ENCODE results near the gene AOPEP. TPM values are rescaled to one million over a fixed set of nuclear protein-coding genes. Genes with fewer than 3 reads are reported as not detected.

The AOPEP gene
- total RNA-seq, 1 experiment from 2014 or later: 15.0 TPM

DNA sequence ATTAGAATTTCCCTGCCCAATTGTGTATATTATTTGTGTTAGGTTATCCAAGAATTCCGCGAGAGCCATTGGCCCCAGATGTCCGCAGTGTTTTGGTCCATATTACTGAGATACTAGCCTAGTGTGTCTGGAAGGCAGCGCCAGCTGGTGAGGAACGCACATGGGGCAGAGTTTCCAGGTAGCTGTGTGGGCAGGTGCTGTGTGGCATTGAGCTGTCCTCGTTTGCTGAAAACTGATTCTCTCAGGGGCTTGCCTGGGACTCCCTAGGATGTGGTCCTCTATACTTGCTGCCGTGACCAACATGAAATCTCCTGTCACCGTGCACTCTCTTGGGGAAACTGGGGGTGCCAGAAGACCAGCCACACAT is 302.3 kb downstream of the AOPEP start:
- no peaks in the 10 kb centered on the region for H3K27me3 ChIP-seq (ENCODE audit: insufficient read depth, low read length)
- no peaks in the 10 kb centered on the region for H3K79me1 ChIP-seq (ENCODE audit: insufficient read depth, low read depth, low read length, poor library complexity, severe bottlenecking)

More for the DNA sequence above, 302.3 kb downstream of the AOPEP start:
- no peak overlapping the region for H2BK120ac ChIP-seq (ENCODE audit: low read depth, low read length, poor library complexity, severe bottlenecking)
- no peak overlapping the region for H3K23ac ChIP-seq (ENCODE audit: insufficient read length, low read depth, low read length)
- Mint-ChIP-seq H3K36me3 (ENCODE audit: insufficient read depth in 1 of 3, low read depth in 3 of 3) (no peaks in the 10 kb centered on the region), H3K27ac (no peak overlapping the region), H3K9me3 (no peaks in the 10 kb centered on the region), H3K27me3 (ENCODE audit: low read depth) (no peaks in the 10 kb centered on the region), H3K4me1 (peaks cover 5 to 13% of the 10 kb centered on the region in 2 experiments), H3K4me3 (no peak overlapping the region)
- H3K79me2 ChIP-seq (ENCODE audit: insufficient read depth, low read length): no peaks in the 10 kb centered on the region
- no peaks in the 10 kb centered on the region for H4K20me1 ChIP-seq (ENCODE audit: control insufficient read depth, insufficient read depth, insufficient read length)
- H3K9me3 ChIP-seq (ENCODE audit: control insufficient read depth, low read depth, low read length): no peaks in the 10 kb centered on the region
- H3K4me2 ChIP-seq (ENCODE audit: insufficient read depth, insufficient read length, low read length): no peak overlapping the region
- H3K14ac ChIP-seq (ENCODE audit: insufficient read depth, low read length): no peak overlapping the region
- no peak overlapping the region for H2BK5ac ChIP-seq (ENCODE audit: insufficient read length, low read length)
- no peaks in the 10 kb centered on the region for H3K23me2 ChIP-seq (ENCODE audit: insufficient read length, low read depth, low read length, poor library complexity, severe bottlenecking)
- no peak overlapping the region for H4K91ac ChIP-seq (ENCODE audit: insufficient read length, low read depth, low read length)
- H4K5ac ChIP-seq (ENCODE audit: insufficient read length, low read depth, low read length): no peak overlapping the region
- no peak overlapping the region for H3K27ac ChIP-seq (ENCODE audit: insufficient read length, low read depth, low read length)
- no peak overlapping the region for H2AK5ac ChIP-seq (ENCODE audit: insufficient read length, low read length)
- no peak overlapping the region for H2BK12ac ChIP-seq (ENCODE audit: insufficient read length, low read depth, low read length)
- H3K4ac ChIP-seq (ENCODE audit: low read depth, low read length): no peak overlapping the region
- H2AFZ ChIP-seq (ENCODE audit: low read length): no peak overlapping the region
- WGBS (ENCODE audit: extremely low coverage, insufficient read length, low lambda C conversion rate): no CpG with 5 or more reads among the region's 8 CpGs
- H3T11ph ChIP-seq (ENCODE audit: low read length): no peak overlapping the region
- TF ChIP-seq, protein P1, sequence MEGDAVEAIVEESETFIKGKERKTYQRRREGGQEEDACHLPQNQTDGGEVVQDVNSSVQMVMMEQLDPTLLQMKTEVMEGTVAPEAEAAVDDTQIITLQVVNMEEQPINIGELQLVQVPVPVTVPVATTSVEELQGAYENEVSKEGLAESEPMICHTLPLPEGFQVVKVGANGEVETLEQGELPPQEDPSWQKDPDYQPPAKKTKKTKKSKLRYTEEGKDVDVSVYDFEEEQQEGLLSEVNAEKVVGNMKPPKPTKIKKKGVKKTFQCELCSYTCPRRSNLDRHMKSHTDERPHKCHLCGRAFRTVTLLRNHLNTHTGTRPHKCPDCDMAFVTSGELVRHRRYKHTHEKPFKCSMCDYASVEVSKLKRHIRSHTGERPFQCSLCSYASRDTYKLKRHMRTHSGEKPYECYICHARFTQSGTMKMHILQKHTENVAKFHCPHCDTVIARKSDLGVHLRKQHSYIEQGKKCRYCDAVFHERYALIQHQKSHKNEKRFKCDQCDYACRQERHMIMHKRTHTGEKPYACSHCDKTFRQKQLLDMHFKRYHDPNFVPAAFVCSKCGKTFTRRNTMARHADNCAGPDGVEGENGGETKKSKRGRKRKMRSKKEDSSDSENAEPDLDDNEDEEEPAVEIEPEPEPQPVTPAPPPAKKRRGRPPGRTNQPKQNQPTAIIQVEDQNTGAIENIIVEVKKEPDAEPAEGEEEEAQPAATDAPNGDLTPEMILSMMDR (conservative IDR thresholded peaks at IDR 0.05): no peak
- H3K9ac ChIP-seq (ENCODE audit: extremely low read depth, insufficient read length, low read length): no peak overlapping the region
- H3K56ac ChIP-seq (ENCODE audit: insufficient read length, low read depth, low read length): no peak overlapping the region
- DNase-seq: no peak
- H2BK15ac ChIP-seq (ENCODE audit: low read depth, low read length): no peak overlapping the region
- H3K18ac ChIP-seq (ENCODE audit: insufficient read length, low read depth, low read length): no peak overlapping the region
- no peak overlapping the region for H4K8ac ChIP-seq (replicated peaks; ENCODE audit: insufficient read length, low read depth, low read length)
- H2BK20ac ChIP-seq (ENCODE audit: low read depth, low read length, poor library complexity, severe bottlenecking): no peak overlapping the region
- no peaks in the 10 kb centered on the region for H3K4me1 ChIP-seq (ENCODE audit: insufficient read depth, low read length)
